Caki2 (cell line): ENCODE results near the gene WDR7. TPM values are rescaled to one million over a fixed set of nuclear protein-coding genes. Genes with fewer than 3 reads are reported as not detected.

ENCODE experiments used
- DNase-seq: peaks from one replicate; pipeline ENCODE4 v3.0.0-alpha.2; 2015; ENCODE audit warnings: low read depth
- in situ Hi-C: cut with HindIII; loops from 2 replicates; pipeline ENCODE4 v1.10.0; 2016; ENCODE audit warnings: low sequenced_read_pairs, low pct_unique_long_range_greater_than_20kb, mixed read lengths
- total RNA-seq: library from RNA; depleted of rRNA; stranded (reverse); fragments of >200 nt; shearing (Covaris generic); gene quantifications from 2 replicates; pipeline ENCODE4 v1.2.3, GENCODE V29; 2014; ENCODE audit warnings: low replicate concordance

Gene WDR7
- total RNA-seq, 1 experiment from 2014 or later = 6.6 TPM

- in situ Hi-C loops = no loop called here
These were observed 184.2 kb downstream of the WDR7 start for GRCh38 chr18:56835331-56835730.

GRCh38 chr18:56836173-56836572, 185.0 kb downstream of the WDR7 start:
- in situ Hi-C loops = no loop called here
- no peak for DNase-seq

More at GRCh38 chr18:56835331-56835730, 184.2 kb downstream of the WDR7 start:
- DNase-seq = no peak

GRCh38 chr18:56841836-56842235, 190.7 kb downstream of the WDR7 start:
- DNase-seq = no peak
- in situ Hi-C loops = no loop called here

- in situ Hi-C loops = no loop called here
- DNase-seq = no peak
These were observed 192.1 kb downstream of the WDR7 start for GRCh38 chr18:56843241-56843640.

- no peak for DNase-seq
- in situ Hi-C loops = no loop called here
These were observed 193.4 kb downstream of the WDR7 start for GRCh38 chr18:56844556-56844955.

- in situ Hi-C loops = no loop called here
These were observed 200.6 kb downstream of the WDR7 start for GRCh38 chr18:56851774-56852173.

GRCh38 chr18:56853961-56854360, 202.8 kb downstream of the WDR7 start:
- in situ Hi-C loops = no loop called here
- no peak for DNase-seq

More at GRCh38 chr18:56851774-56852173, 200.6 kb downstream of the WDR7 start:
- no peak for DNase-seq

- DNase-seq = no peak
- in situ Hi-C loops = no loop called here
These were observed 210.1 kb downstream of the WDR7 start for GRCh38 chr18:56861244-56861643.

- in situ Hi-C loops = no loop called here
These were observed 218.1 kb downstream of the WDR7 start for GRCh38 chr18:56869189-56869777.

GRCh38 chr18:56870982-56871381, 219.8 kb downstream of the WDR7 start:
- no peak for DNase-seq
- in situ Hi-C loops = no loop called here

More at GRCh38 chr18:56869189-56869777, 218.1 kb downstream of the WDR7 start:
- peak; percentile 1 for DNase-seq

GRCh38 chr18:56872140-56872539, 221.0 kb downstream of the WDR7 start:
- no peak for DNase-seq

GRCh38 chr18:56873441-56874140, 222.4 kb downstream of the WDR7 start:
- in situ Hi-C loops = no loop called here
- DNase-seq = no peak

More at GRCh38 chr18:56872140-56872539, 221.0 kb downstream of the WDR7 start:
- in situ Hi-C loops = no loop called here

- in situ Hi-C loops = no loop called here
- no peak for DNase-seq
These were observed 227.6 kb downstream of the WDR7 start for GRCh38 chr18:56878711-56879110.

- DNase-seq = no peak
- in situ Hi-C loops = no loop called here
These were observed 233.4 kb downstream of the WDR7 start for GRCh38 chr18:56884511-56884910.

GRCh38 chr18:56888978-56889377, 237.8 kb downstream of the WDR7 start:
- no peak for DNase-seq
- in situ Hi-C loops = no loop called here

GRCh38 chr18:56889621-56890020, 238.5 kb downstream of the WDR7 start:
- in situ Hi-C loops = no loop called here
- no peak for DNase-seq

- in situ Hi-C loops = no loop called here
These were observed 239.5 kb downstream of the WDR7 start for GRCh38 chr18:56890632-56891031.

GRCh38 chr18:56891116-56891515, 240.0 kb downstream of the WDR7 start:
- in situ Hi-C loops = no loop called here
- no peak for DNase-seq

More at GRCh38 chr18:56890632-56891031, 239.5 kb downstream of the WDR7 start:
- peak; percentile 55 for DNase-seq

GRCh38 chr18:56891870-56892269, 240.7 kb downstream of the WDR7 start:
- in situ Hi-C loops = no loop called here
- no peak for DNase-seq

- no peak for DNase-seq
- in situ Hi-C loops = no loop called here
These were observed 246.0 kb downstream of the WDR7 start for GRCh38 chr18:56897122-56897521.
